Measurements from ENCODE around the gene PXMP4.

PXMP4 gene

DNA sequence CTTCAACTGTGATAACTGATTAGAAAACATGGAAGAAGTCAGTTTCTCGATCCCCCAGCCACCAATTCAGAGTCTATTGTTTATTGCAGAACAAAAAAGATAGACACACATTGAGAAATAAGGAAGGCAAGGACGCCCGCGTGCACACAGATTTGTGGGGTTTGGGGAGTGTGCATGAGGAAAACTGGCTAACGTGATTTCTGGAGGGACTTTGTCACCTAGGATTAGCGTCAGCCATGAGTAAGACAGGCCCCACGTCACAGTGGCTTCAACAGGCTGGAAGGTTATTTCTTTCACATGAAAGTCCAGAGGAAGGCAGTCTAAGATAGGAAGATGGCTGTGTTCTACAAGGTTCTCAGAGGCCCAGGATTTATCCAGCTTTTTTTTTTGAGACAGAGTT lies 19.4 kb upstream of the PXMP4 start:
- Histone ChIP-seq H4K20me1 (ENCODE audit: insufficient read depth) (no peaks in the 10 kb centered on the region), H3K27ac (no peak overlapping the region), H3K36me3 (ENCODE audit: insufficient read depth) (no peaks in the 10 kb centered on the region), H3K4me1 (ENCODE audit: low read depth, poor library complexity, severe bottlenecking) (peaks cover 6% of the 10 kb centered on the region), H3K79me2 (ENCODE audit: insufficient read depth, low read depth) (no peaks in the 10 kb centered on the region; the same call in 1 of the 2 replicates), H2AFZ (ENCODE audit: low read depth) (no peak overlapping the region), H3K4me2 (no peak overlapping the region), H3K4me3 (IDR thresholded peaks at IDR 0.05; ENCODE audit: insufficient read depth, low read depth, low read length) (no peak overlapping the region), H3K27me3 (ENCODE audit: insufficient read depth, low read depth) (no peaks in the 10 kb centered on the region), H3K9ac (no peak overlapping the region)
- TF ChIP-seq, protein P1, sequence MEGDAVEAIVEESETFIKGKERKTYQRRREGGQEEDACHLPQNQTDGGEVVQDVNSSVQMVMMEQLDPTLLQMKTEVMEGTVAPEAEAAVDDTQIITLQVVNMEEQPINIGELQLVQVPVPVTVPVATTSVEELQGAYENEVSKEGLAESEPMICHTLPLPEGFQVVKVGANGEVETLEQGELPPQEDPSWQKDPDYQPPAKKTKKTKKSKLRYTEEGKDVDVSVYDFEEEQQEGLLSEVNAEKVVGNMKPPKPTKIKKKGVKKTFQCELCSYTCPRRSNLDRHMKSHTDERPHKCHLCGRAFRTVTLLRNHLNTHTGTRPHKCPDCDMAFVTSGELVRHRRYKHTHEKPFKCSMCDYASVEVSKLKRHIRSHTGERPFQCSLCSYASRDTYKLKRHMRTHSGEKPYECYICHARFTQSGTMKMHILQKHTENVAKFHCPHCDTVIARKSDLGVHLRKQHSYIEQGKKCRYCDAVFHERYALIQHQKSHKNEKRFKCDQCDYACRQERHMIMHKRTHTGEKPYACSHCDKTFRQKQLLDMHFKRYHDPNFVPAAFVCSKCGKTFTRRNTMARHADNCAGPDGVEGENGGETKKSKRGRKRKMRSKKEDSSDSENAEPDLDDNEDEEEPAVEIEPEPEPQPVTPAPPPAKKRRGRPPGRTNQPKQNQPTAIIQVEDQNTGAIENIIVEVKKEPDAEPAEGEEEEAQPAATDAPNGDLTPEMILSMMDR (conservative IDR thresholded peaks at IDR 0.05; ENCODE audit: low read depth, low read length), result no peak

DNA sequence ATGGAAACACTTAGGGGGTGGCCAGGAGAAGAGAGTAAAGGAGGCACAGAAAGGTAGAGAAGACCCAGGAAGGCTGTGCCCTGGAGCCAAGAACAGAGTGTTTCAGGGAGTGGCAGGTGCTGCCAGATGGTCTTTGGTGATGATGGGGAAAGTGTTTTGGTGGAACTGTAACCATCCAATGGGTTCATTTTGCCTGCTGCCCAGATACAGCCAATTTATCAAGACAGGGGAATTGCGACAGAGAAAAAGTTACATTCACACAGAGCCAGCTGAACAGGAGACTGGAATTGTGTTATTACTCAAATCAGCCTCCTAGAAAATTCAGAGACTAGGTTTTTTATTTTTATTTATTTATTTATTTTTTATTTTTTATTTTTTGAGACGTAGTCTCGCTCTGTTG lies 16.9 kb upstream of the PXMP4 start:
- no peaks in the 10 kb centered on the region for H4K20me1 ChIP-seq (ENCODE audit: insufficient read depth)
- H3K4me1 ChIP-seq (ENCODE audit: low read depth, poor library complexity, severe bottlenecking), result peaks cover 28% of the 10 kb centered on the region
- no peaks in the 10 kb centered on the region for H3K27me3 ChIP-seq (ENCODE audit: insufficient read depth, low read depth)
- H3K9ac ChIP-seq, result no peak overlapping the region
- no peak overlapping the region for H3K4me2 ChIP-seq
- TF ChIP-seq, protein P1 (conservative IDR thresholded peaks at IDR 0.05; ENCODE audit: low read depth, low read length), result no peak
- no peak overlapping the region for H3K4me3 ChIP-seq (IDR thresholded peaks at IDR 0.05; ENCODE audit: insufficient read depth, low read depth, low read length)
- H3K79me2 ChIP-seq (ENCODE audit: insufficient read depth, low read depth), result no peaks in the 10 kb centered on the region; the same call in 1 of the 2 replicates
- no peak overlapping the region for H3K27ac ChIP-seq
- H2AFZ ChIP-seq (ENCODE audit: low read depth), result no peak overlapping the region
- H3K36me3 ChIP-seq (ENCODE audit: insufficient read depth), result no peaks in the 10 kb centered on the region

DNA sequence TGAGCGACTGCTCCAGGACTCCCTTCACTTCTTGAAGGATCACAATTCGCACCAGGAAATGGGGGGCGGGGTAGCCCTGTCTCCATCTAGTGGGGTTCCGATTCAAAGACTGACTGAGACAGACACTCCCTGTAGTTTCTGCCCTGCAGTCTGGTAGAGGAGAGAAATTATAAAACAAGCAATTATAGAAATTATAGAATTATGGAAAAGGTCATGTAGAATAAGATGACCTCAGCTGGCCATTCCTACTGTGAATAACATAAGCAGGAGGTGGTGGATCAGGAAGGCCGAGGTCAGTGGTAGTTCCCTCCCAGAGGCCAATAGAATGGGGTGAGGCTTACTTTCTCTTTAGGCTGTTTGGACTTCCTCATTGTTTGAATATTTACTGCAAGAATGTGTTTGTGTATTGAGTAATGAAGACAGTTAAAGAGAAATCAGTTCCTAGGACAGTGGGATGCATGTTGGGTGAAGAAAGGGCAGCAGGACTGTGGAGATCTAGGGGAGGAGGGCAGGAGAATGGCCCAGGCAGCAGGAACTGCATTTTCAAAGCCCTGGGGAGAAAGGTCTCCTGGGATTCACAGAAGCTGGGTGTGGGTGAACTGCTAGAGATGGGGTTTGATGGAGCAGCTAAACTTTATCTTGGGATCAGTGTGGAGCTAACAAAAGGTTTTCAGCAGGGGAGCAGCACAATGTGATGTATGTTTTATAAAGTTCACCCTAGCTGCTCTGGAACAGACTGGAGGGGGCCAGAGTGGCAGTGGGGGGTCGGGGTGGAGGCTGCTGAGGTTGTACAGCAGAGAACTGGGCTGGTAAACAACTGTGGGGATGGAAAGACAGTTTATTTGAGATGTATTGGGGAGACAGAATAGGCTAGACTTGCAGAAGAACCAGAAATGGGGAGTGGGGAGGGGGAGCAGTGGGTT lies 13.8 kb upstream of the PXMP4 start:
- no peak overlapping the region for H3K4me3 ChIP-seq (IDR thresholded peaks at IDR 0.05; ENCODE audit: insufficient read depth, low read depth, low read length)

DNA sequence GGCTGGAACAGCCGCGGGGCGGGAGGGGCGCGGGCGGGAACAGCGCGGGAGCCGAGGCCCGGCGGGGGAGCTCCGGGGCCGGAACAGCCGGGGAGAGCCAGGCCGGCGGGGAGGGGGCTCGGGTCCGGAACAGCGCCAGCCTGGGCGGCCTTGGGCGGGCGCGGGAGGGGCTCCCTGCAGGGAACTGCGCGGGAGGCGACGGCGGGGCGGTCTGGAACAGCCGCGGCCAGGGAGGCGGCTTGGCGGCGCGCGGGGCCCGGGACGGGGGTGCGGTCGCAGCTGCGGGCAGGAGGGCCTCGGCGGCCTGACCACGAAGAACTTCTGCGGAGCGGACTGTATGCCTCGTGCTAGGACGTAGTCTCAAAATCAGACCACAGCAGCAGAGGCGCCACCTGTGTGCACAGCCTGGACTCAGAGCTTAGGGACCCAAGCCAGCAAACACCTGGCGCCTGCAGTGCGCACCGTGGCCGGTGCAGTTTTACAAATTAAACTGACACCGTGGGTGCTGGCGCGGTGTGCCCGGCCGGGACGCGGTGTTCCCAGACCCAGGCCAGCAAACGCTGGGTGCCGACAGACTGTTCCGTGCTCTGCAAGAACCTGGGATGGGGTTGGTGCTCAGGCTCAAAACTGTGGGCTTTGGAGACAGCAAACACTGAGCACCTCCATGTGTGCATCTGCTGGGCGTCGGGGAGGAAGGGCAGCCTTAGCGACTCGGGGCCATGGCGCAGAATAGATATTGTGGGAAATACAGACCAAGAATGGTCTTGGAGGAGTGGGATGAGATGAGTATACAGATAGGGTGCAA lies 12.3 kb upstream of the PXMP4 start:
- Histone ChIP-seq H3K27ac (peak overlapping the region; percentile 98), H4K20me1 (ENCODE audit: insufficient read depth) (no peaks in the 10 kb centered on the region), H3K9ac (peak overlapping the region; percentile 89), H3K79me2 (ENCODE audit: insufficient read depth, low read depth) (no peaks in the 10 kb centered on the region; the same call in 1 of the 2 replicates), H2AFZ (ENCODE audit: low read depth) (peak overlapping the region; percentile 72), H3K4me1 (ENCODE audit: low read depth, poor library complexity, severe bottlenecking) (peaks cover 38% of the 10 kb centered on the region), H3K4me3 (IDR thresholded peaks at IDR 0.05; ENCODE audit: insufficient read depth, low read depth, low read length) (no peak overlapping the region), H3K27me3 (ENCODE audit: insufficient read depth, low read depth) (no peaks in the 10 kb centered on the region), H3K36me3 (ENCODE audit: insufficient read depth) (no peaks in the 10 kb centered on the region), H3K4me2 (peak overlapping the region; percentile 100)
- TF ChIP-seq, protein P1 (conservative IDR thresholded peaks at IDR 0.05; ENCODE audit: low read depth, low read length), result 0 out of 2 replicates have a peak, but pooled peaks have one; percentile 30

More for the DNA sequence above, 13.8 kb upstream of the PXMP4 start:
- Histone ChIP-seq H3K79me2 (ENCODE audit: insufficient read depth, low read depth) (no peaks in the 10 kb centered on the region; the same call in 1 of the 2 replicates), H3K4me1 (ENCODE audit: low read depth, poor library complexity, severe bottlenecking) (peaks cover 38% of the 10 kb centered on the region), H2AFZ (ENCODE audit: low read depth) (peak overlapping the region; percentile 24; the same call in 1 of the 2 replicates), H3K4me2 (peak overlapping the region; percentile 100), H3K27me3 (ENCODE audit: insufficient read depth, low read depth) (no peaks in the 10 kb centered on the region), H3K36me3 (ENCODE audit: insufficient read depth) (no peaks in the 10 kb centered on the region), H4K20me1 (ENCODE audit: insufficient read depth) (no peaks in the 10 kb centered on the region), H3K9ac (no peak overlapping the region), H3K27ac (peak overlapping the region; percentile 98)
- TF ChIP-seq, protein P1 (conservative IDR thresholded peaks at IDR 0.05; ENCODE audit: low read depth, low read length), result no peak
